GM18951 (cell line): Measurements from ENCODE around the gene WFS1.

Experiments
- POLR2A ChIP-seq: IDR thresholded peaks from 4 replicates; pipeline ENCODE4 v1.6.1; 2011; ENCODE audit warnings: mild to moderate bottlenecking; ENCODE audit not compliant: insufficient read length, insufficient read depth; ENCODE audit errors: extremely low read depth
- in situ Hi-C: fragments of 300-500 bp; cut with MboI; formaldehyde crosslinking; loops from one replicate; pipeline ENCODE4 v1.12.0; 2022; ENCODE audit warnings: low sequenced_read_pairs, mixed read lengths, inconsistent platforms; ENCODE audit not compliant: unreplicated experiment

The WFS1 gene

DNA sequence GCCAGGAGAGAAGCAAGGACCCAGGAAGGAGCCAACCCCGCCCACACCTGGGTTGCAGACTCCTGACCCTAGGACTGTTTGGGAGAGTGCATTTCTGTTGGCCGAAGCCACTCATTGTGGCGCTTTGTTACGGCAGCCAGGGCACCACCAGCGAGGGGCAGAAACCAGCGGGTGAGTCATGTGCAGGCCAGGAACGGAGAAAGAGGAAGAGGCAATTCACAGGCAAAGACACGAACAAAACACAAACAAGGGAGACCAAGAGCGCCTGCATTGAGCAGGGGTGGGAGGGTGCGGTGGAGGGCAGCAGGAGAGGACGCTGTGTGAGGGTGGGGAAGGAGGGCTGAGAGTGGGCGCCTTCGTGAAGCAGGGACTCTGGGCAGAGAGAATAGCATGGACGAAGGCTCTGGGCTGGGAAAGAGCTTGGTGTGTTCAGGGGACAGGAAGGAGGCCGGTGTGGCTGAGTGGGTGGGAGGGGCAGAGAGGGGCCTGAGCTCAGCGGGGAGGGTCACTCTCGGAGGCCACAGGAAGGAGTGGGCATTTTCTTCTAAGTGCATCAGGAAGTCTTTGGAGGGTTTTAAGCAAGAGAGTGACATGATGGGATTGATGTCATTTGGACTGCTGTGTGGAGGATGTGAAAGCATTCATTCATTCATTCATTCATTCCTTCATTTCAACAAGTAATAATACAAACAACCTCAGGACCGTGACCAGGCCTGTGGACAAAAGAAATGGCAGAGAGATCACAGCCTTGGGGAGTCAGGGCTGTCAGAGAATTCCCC is 12.2 kb upstream of the WFS1 start:
- no peak for TF ChIP-seq POLR2A
- in situ Hi-C loops, result no loop called here

GRCh38 chr4:6258026-6258360 is 11.7 kb upstream of the WFS1 start:
- no peak for TF ChIP-seq POLR2A
- in situ Hi-C loops, result no loop called here

DNA sequence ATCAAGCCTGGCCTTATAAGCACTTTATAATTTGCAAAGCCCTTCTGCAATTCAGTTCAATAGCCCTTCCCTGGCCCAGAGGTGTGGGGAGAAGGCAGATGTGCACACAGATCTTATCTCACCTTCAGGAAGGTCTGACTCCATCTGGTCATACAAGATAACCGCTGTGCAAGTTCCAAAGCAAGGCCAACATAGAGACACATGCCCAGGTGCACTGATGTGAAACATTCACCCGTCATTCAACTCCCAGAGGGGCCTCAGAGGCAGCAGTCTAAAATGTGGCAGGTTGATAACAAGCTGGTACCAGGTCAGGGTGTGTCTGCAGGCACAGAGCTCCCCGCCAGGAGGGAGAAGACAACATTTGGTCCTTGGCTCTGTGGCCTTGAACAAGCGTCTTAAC is 10.9 kb upstream of the WFS1 start:
- in situ Hi-C loops, result no loop called here
- no peak for TF ChIP-seq POLR2A

GRCh38 chr4:6259886-6260285 is 9.8 kb upstream of the WFS1 start:
- TF ChIP-seq POLR2A, result no peak
- in situ Hi-C loops, result loop anchor here (5.0 kb wide), 1 partner anchor 52 kb away; no protein-coding TSS in a partner anchor

- in situ Hi-C loops, result loop anchor here (5.0 kb wide), 1 partner anchor 50 kb away; no protein-coding TSS in a partner anchor
- no peak for TF ChIP-seq POLR2A
Measured at GRCh38 chr4:6262176-6262575, 7.5 kb upstream of the WFS1 start.

DNA sequence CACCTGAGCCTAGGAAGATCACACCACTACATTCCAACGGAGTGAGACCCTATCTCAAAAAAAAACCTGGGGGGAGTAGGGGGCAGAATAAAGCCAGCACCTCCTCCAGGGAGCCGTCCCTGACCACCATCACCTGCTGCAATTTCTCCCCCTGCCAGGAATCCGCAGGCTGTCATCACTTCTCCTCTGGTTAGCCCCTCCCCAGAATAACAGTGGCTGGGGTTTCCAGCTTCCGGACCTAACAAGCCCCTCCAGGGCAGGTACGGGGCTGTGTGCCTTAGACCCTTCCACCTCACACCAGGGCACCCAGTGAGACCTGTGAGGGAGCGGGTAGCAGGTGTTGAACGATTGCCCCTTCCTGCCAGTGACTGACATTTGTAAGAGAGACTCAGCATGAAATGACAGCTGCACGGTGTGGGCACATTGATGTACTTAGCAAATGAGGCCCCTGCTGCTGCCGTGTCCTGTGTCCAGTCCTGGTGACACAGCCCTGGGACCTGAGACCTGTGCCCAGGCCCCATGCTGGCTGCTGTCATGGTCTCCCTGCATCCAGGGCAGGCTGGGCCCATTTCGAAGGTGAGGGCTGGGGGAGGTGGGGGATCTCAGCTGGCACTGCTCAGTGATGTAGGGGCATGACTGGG is 6.7 kb upstream of the WFS1 start:
- in situ Hi-C loops, result loop anchor here (5.0 kb wide), 1 partner anchor 49 kb away; no protein-coding TSS in a partner anchor
- no peak for TF ChIP-seq POLR2A

DNA sequence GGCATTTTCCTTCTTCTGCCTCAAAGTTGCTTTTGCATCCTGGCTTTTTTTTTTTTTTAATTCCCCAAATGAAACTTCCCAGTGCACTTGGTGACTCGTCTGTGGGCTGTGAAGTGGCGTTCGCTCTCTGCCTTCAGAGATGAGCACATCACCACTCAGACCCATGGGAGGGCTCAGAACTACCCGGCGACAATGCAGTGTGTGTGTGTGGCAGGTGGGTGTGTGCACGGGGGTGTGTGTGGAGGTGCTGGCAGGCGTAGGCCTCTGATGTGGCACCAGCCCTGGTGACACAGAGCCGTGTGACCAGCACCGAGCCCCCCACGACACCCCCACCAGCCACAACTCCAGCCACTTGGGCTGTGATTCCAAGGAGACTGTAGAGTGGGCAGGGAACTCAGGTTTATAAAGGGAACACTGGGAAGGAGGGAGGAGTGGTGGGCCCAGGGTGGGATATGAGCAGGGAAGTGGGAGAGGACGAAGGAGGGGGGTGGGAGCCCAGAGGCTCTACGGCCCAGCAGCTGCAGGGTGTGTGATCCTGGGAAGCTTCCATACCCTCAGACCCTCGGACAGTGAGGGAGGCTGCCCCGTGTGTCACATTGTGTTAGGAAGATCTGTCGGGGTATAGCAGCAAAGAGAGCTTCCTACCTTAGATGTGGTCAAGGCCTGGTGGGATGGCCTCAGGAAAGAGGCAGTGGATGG is 6.0 kb upstream of the WFS1 start:
- no peak for TF ChIP-seq POLR2A
- in situ Hi-C loops, result loop anchor here (5.0 kb wide), 1 partner anchor 49 kb away; no protein-coding TSS in a partner anchor

DNA sequence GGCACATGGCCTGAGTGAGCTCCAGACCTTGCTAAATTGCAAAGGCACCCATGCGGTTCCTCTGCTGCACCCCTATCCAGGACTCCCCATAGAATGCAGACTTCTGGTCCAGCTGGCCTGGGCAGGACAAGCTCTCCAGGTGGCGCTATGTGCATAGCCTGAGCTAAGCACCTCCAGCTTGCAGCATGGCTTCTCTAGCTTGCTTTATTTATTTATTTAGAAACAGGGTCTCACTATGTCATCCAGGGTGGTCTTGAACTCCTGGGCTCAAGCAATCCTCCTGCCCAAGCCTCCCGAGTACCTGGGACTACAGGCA is 5.5 kb upstream of the WFS1 start:
- no peak for TF ChIP-seq POLR2A
- in situ Hi-C loops, result loop anchor here (5.0 kb wide), 1 partner anchor 48 kb away; no protein-coding TSS in a partner anchor

- in situ Hi-C loops, result no loop called here
- TF ChIP-seq POLR2A, result no peak
Measured at GRCh38 chr4:6265546-6265945, 4.1 kb upstream of the WFS1 start.

DNA sequence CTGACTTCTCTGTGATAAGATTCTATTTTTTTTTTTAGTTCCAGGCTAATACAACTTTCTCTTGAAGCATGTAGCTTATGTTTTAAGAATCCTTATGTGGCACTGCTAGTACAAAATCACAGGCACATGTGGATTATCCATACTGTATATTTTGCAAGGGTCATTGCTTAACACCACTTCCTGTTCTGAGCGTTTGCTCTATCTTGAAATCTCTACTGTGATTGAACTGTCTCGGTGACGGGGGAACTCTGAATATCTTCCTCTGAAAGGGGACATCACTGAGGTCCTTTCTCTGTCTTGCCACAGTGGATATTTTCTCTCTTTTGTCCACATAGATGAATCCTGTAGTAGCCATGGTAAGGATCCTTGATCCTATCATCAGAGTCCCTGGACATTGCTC is 2.1 kb upstream of the WFS1 start:
- no peak for TF ChIP-seq POLR2A
- in situ Hi-C loops, result no loop called here

DNA sequence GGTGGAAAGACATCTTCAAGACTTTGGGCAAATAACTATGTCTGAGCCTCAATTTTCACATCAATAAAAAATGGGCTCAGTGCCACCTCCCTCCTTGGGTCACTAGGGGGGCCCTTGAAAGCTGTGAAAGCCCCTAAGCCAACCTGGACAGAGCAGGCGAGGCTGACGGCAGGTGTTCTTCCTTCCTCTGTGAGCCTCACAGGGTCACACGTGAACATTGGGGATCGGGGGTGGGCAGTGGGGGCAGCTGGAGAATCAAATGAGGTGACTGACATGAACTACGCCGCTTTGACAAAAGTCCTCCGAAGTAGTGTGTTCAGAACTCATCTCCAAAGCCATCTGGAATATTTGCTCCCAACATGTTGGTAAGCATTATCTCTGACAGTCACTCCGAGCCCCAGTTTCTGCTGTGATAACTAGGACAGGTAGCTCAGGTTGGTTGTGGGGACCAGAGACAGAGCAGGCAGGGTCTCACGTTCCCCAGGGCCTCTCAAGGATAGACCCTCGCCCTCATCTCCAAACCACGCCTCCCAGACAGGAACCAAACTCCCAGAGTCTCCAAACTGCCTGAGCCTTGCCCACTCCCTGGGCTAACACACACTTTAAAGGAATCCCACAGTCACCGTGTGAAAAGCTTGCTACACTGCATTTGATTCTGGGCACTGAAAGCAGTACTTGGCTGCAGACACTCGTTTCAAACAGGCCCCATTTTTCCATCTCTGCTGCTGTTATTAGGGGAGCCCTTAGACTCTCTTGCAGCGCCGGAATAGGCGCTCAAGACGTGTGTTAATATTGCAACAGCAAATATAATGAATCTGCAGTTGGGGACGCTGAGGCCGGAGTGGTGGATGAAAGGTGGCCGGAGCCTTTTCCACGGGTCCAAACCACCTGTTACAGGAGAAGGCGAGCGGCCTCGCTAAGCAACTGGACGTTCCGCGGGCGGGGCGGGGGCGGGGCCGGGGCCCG is 717 bp upstream of the WFS1 start:
- in situ Hi-C loops, result no loop called here
- no peak for TF ChIP-seq POLR2A

DNA sequence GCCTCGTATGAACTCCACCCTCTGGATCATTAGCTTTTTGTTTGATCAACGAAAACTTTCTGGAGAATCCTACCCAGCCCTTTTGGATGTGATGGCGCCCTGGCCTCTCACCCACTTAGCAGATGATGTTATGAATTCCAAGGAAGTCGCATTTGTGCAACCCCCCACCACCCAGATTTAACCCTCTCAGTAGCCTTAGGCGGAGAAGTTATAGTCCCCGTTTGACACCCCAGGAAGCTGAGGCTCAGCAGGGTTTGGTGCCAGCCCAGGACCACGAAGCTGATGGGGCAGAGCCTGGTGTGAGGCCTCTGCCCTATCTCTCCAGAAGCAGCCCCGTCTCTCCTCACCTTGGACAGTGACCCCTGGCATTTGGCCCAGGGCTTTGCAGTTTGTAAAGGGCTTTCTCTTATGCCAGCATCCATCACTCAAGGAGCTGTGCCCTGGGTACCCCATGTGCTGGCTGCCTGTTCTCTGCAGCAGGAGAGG is 1.0 kb downstream of the WFS1 start:
- TF ChIP-seq POLR2A, result no peak
- in situ Hi-C loops, result no loop called here
